CD8-positive, alpha-beta memory T cell (primary cell): ENCODE data around the gene HCFC1R1. TPM values are rescaled to one million over a fixed set of nuclear protein-coding genes. Genes with fewer than 3 reads are reported as not detected.

Experiments used
- CTCF ChIA-PET: fragments of 350-600 bp; sonication (Branson Sonifier 250); formaldehyde crosslinking; loops from one replicate; lab custom pipeline; 2021; ENCODE audit warnings: antibody characterized with exemption; lab: Charles Lee
- POLR2A ChIA-PET: fragments of 350-600 bp; sonication (Branson Sonifier 250); formaldehyde crosslinking; loops from one replicate; lab custom pipeline; 2021; ENCODE audit warnings: antibody characterized with exemption; lab: Charles Lee
- DNase-seq, 5 donors: peaks; one replicate each; pipeline versions ENCODE4 v3.0.0 to v3.0.0-alpha.2; 2020 to 2022; ENCODE audit warnings: mixed read lengths in 1 of 5
- H3K27ac ChIP-seq: one replicate; pipeline ENCODE4 v1.7.0; 2013; ENCODE audit warnings: low read depth, mild to moderate bottlenecking, low read length, moderate library complexity
- H3K27me3 ChIP-seq: 2 replicates; pipeline ENCODE4 v1.7.0; 2013; ENCODE audit warnings: low read length, mild to moderate bottlenecking; ENCODE audit not compliant: insufficient read depth, poor library complexity, severe bottlenecking
- H3K36me3 ChIP-seq: 2 replicates; pipeline ENCODE4 v1.7.0; 2013; ENCODE audit warnings: mild to moderate bottlenecking, low read length, moderate library complexity; ENCODE audit not compliant: insufficient read depth
- H3K4me1 ChIP-seq: 2 replicates; pipeline ENCODE4 v1.7.0; 2013; ENCODE audit warnings: mild to moderate bottlenecking, low read length, moderate library complexity; ENCODE audit not compliant: insufficient read depth
- H3K4me3 ChIP-seq: 2 replicates; pipeline ENCODE4 v1.7.0; 2013; ENCODE audit warnings: mild to moderate bottlenecking, low read length
- H3K9me3 ChIP-seq: 2 replicates; pipeline ENCODE4 v1.7.0; 2013; ENCODE audit warnings: mild to moderate bottlenecking, low read length
- H3K27ac Mint-ChIP-seq, 8 donors: one replicate each; pipeline ENCODE4 v1.8.0; 2020 to 2021; ENCODE audit warnings: mixed read lengths in 8 of 8, mild to moderate bottlenecking in 6 of 8, inconsistent platforms in 3 of 8, moderate library complexity in 3 of 8
- H3K27me3 Mint-ChIP-seq, 2 donors: one replicate each; pipeline ENCODE4 v1.8.0; 2020 to 2021; ENCODE audit warnings: mixed read lengths in 2 of 2, mild to moderate bottlenecking in 1 of 2, moderate library complexity in 1 of 2
- H3K36me3 Mint-ChIP-seq, 3 donors: one replicate each; pipeline ENCODE4 v1.8.0; 2020 to 2021; ENCODE audit warnings: mixed read lengths in 3 of 3, inconsistent platforms in 1 of 3, mild to moderate bottlenecking in 1 of 3
- H3K4me1 Mint-ChIP-seq, 3 donors: one replicate each; pipeline ENCODE4 v1.8.0; 2020 to 2021; ENCODE audit warnings: mixed read lengths in 3 of 3, inconsistent platforms in 1 of 3, mild to moderate bottlenecking in 1 of 3
- H3K4me3 Mint-ChIP-seq, 7 donors: one replicate each; pipeline ENCODE4 v1.8.0; 2020 to 2021; ENCODE audit warnings: mixed read lengths in 7 of 7, mild to moderate bottlenecking in 6 of 7, moderate library complexity in 4 of 7, inconsistent platforms in 2 of 7
- H3K9me3 Mint-ChIP-seq, 5 donors: one replicate each; pipeline ENCODE4 v1.8.0; 2020 to 2022; ENCODE audit warnings: mixed read lengths in 5 of 5, mild to moderate bottlenecking in 3 of 5, moderate library complexity in 2 of 5, inconsistent platforms in 1 of 5
- polyA plus RNA-seq: library from polyadenylated mRNA; unstranded; fragments of 300-500 nt; fragmentation: Illumina TruSeq; gene quantifications from one replicate; pipeline ENCODE4 v1.2.3, GENCODE V29; 2021
- total RNA-seq, 2 experiments: library from RNA; stranded (reverse); gene quantifications; one replicate each; pipeline ENCODE4 v1.2.3, GENCODE V29; 2021

Gene HCFC1R1
- total and polyA plus RNA-seq, 3 experiments from 2014 or later = 23.7 to 26.3 (median 25.6) TPM

- CTCF ChIA-PET = interaction anchor here (1.2 to 10.5 kb wide), 5 partner anchors 9 to 59 kb away, joined by 3 to 99 read pairs (median 7); no protein-coding TSS in a partner anchor
Measured at GRCh38 chr16:3068487-3068886, 44.7 kb upstream of the HCFC1R1 start.

GRCh38 chr16:3066440-3066748 is 42.7 kb upstream of the HCFC1R1 start:
- no peaks in the 10 kb centered on the region for H3K9me3 ChIP-seq
- POLR2A ChIA-PET = interaction anchor here (1.0 to 5.2 kb wide), 7 partner anchors 10 to 92 kb away, joined by 3 to 53 read pairs (median 4); partner anchors contain the start of gene ZSCAN10
- H3K4me3 ChIP-seq = peak overlapping the region; percentile 92
- Mint-ChIP-seq H3K4me1 (peaks cover 57 to 80% (median 73%) of the 10 kb centered on the region in 3 donors), H3K9me3 (peaks cover 0 to 2% (median 0%) of the 10 kb centered on the region in 5 donors), H3K36me3 (peaks cover 18 to 50% (median 30%) of the 10 kb centered on the region in 3 donors), H3K27ac (peak overlapping the region; percentile 88 to 99 (median 96)), H3K27me3 (no peaks in the 10 kb centered on the region), H3K4me3 (peak overlapping the region; percentile 98 to 100 (median 100))
- CTCF ChIA-PET = interaction anchor here (0.7 to 10.5 kb wide), 6 partner anchors 11 to 66 kb away, joined by 3 to 99 read pairs (median 8); no protein-coding TSS in a partner anchor
- H3K36me3 ChIP-seq = peaks cover 19% of the 10 kb centered on the region
- no peaks in the 10 kb centered on the region for H3K27me3 ChIP-seq
- DNase-seq = no peak
- peak overlapping the region; percentile 81 for H3K27ac ChIP-seq
- H3K4me1 ChIP-seq = peaks cover 61% of the 10 kb centered on the region

More at GRCh38 chr16:3068487-3068886, 44.7 kb upstream of the HCFC1R1 start:
- peaks cover 18 to 50% (median 30%) of the 10 kb centered on the region in 3 donors for H3K36me3 Mint-ChIP-seq
- H3K27me3 Mint-ChIP-seq = no peaks in the 10 kb centered on the region
- POLR2A ChIA-PET = interaction anchor here (5.2 kb wide), 1 partner anchor 8 kb away, joined by 53 read pairs; no protein-coding TSS in a partner anchor
- Histone ChIP-seq H3K27me3 (no peaks in the 10 kb centered on the region), H3K27ac (peak overlapping the region; percentile 16), H3K9me3 (no peaks in the 10 kb centered on the region), H3K4me1 (peaks cover 73% of the 10 kb centered on the region), H3K4me3 (peak overlapping the region; percentile 92), H3K36me3 (peaks cover 19% of the 10 kb centered on the region)
- H3K4me3 Mint-ChIP-seq = peak overlapping the region; percentile 98 to 100 (median 100)
- DNase-seq = no peak
- peak overlapping the region; percentile 92 to 99 (median 96) for H3K27ac Mint-ChIP-seq
- peaks cover 65 to 82% (median 79%) of the 10 kb centered on the region in 3 donors for H3K4me1 Mint-ChIP-seq
- H3K9me3 Mint-ChIP-seq = peaks cover 0 to 2% (median 0%) of the 10 kb centered on the region in 5 donors

- Histone ChIP-seq H3K4me1 (peaks cover 56% of the 10 kb centered on the region), H3K4me3 (peak overlapping the region; percentile 92), H3K27ac (peak overlapping the region; percentile 81), H3K27me3 (no peaks in the 10 kb centered on the region), H3K9me3 (no peaks in the 10 kb centered on the region), H3K36me3 (peaks cover 19% of the 10 kb centered on the region)
- POLR2A ChIA-PET = interaction anchor here (1.0 to 5.2 kb wide), 9 partner anchors 11 to 93 kb away, joined by 3 to 53 read pairs (median 5); partner anchors contain the start of gene ZSCAN10
- Mint-ChIP-seq H3K4me1 (peaks cover 52 to 75% (median 68%) of the 10 kb centered on the region in 3 donors), H3K27me3 (no peaks in the 10 kb centered on the region), H3K9me3 (peaks cover 0 to 2% (median 0%) of the 10 kb centered on the region in 5 donors), H3K4me3 (peak overlapping the region; percentile 98 to 100 (median 100)), H3K27ac (peak overlapping the region; percentile 88 to 99 (median 96)), H3K36me3 (peaks cover 18 to 49% (median 30%) of the 10 kb centered on the region in 3 donors)
- DNase-seq = peak in 1 of 5 donors; percentile 52
- CTCF ChIA-PET = interaction anchor here (0.6 to 10.5 kb wide), 14 partner anchors 11 to 97 kb away, joined by 3 to 99 read pairs (median 4); partner anchors contain the start of gene ZSCAN10
Measured at GRCh38 chr16:3065742-3066439, 42.1 kb upstream of the HCFC1R1 start.

- peaks cover 19% of the 10 kb centered on the region for H3K36me3 ChIP-seq
- Mint-ChIP-seq H3K27me3 (no peaks in the 10 kb centered on the region), H3K36me3 (peaks cover 17 to 46% (median 28%) of the 10 kb centered on the region in 3 donors), H3K4me3 (peak within 1 kb of the TSS; percentile 98 to 100 (median 100)), H3K9me3 (peaks cover 0 to 2% (median 0%) of the 10 kb centered on the region in 5 donors), H3K4me1 (peaks cover 49 to 74% (median 68%) of the 10 kb centered on the region in 3 donors), H3K27ac (peak within 1 kb of the TSS; percentile 88 to 99 (median 96))
- peak within 1 kb of the TSS; percentile 81 for H3K27ac ChIP-seq
- CTCF ChIA-PET = interaction anchor here (0.6 to 10.5 kb wide), 13 partner anchors 9 to 98 kb away, joined by 3 to 99 read pairs (median 5); partner anchors contain the start of gene ZSCAN10
- no peaks in the 10 kb centered on the region for H3K27me3 ChIP-seq
- POLR2A ChIA-PET = interaction anchor here (0.9 to 5.2 kb wide), 8 partner anchors 11 to 93 kb away, joined by 3 to 53 read pairs (median 6); partner anchors contain the start of gene ZSCAN10
- peaks cover 54% of the 10 kb centered on the region for H3K4me1 ChIP-seq
- peak; percentile 44 to 74 (median 65) for DNase-seq
- H3K4me3 ChIP-seq = peak within 1 kb of the TSS; percentile 92
- no peaks in the 10 kb centered on the region for H3K9me3 ChIP-seq
Measured at GRCh38 chr16:3065069-3065741, 41.5 kb upstream of the HCFC1R1 start, which contains the start of gene IL32. IL32 (plus strand) TSS chr16:3065640; CDS start chr16:3065812, 172 bp downstream.

DNA sequence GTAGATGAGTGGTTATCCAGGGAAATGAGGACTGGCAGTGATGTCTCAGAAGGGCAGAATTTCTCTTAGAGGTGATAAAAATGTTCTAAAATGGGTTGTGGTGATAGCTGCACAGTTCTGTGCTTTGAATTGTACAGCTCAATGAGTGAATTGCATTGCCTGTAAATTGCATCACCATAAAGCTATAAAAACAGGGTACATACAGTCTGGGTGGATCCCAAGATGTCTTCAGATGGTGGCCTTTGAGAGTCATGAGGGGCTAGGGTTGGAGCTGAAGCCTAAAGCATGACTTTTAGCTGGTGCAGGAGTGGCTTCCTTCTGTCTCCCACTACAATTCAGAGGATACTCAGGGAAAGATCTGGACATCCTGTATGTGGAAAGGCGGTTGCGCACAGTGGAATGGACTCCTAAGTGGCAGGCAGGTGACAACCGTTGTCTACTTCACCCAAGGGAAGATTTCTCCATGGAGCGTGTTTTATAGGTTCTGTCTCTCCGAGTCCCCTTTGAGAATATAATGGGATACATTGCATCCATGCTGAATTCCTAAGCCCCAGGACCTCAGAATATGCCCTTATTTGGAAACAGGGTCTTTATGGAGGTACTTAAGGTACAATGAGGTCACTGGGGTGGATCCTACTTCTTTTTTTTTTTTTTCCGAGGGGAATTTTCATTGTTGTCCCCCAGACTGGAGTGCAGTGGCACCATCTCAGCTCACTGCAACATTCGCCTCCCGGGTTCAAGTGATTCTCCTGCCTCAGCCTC is 40.1 kb upstream of the HCFC1R1 start:
- peaks cover 13% of the 10 kb centered on the region for H3K36me3 ChIP-seq
- H3K4me1 Mint-ChIP-seq = peaks cover 43 to 71% (median 63%) of the 10 kb centered on the region in 3 donors
- CTCF ChIA-PET = interaction anchor here (1.0 to 10.5 kb wide), 5 partner anchors 13 to 68 kb away, joined by 3 to 99 read pairs (median 3); no protein-coding TSS in a partner anchor
- peaks cover 51% of the 10 kb centered on the region for H3K4me1 ChIP-seq
- peaks cover 0 to 2% (median 0%) of the 10 kb centered on the region in 5 donors for H3K9me3 Mint-ChIP-seq
- POLR2A ChIA-PET = interaction anchor here (0.6 to 5.2 kb wide), 4 partner anchors 13 to 66 kb away, joined by 3 to 53 read pairs (median 4); no protein-coding TSS in a partner anchor
- peak overlapping the region; percentile 88 to 99 (median 95) for H3K27ac Mint-ChIP-seq
- peak overlapping the region; percentile 98 to 100 (median 100) for H3K4me3 Mint-ChIP-seq
- H3K36me3 Mint-ChIP-seq = peaks cover 10 to 38% (median 19%) of the 10 kb centered on the region in 3 donors
- DNase-seq = no peak
- H3K27ac ChIP-seq = no peak overlapping the region
- no peaks in the 10 kb centered on the region for H3K27me3 ChIP-seq
- H3K4me3 ChIP-seq = no peak overlapping the region
- no peaks in the 10 kb centered on the region for H3K9me3 ChIP-seq
- H3K27me3 Mint-ChIP-seq = no peaks in the 10 kb centered on the region

GRCh38 chr16:3062553-3062952 is 38.8 kb upstream of the HCFC1R1 start:
- peaks cover 7 to 28% (median 11%) of the 10 kb centered on the region in 3 donors for H3K36me3 Mint-ChIP-seq
- Histone ChIP-seq H3K4me3 (no peak overlapping the region), H3K4me1 (peaks cover 43% of the 10 kb centered on the region), H3K9me3 (no peaks in the 10 kb centered on the region), H3K27ac (no peak overlapping the region), H3K36me3 (peaks cover under 1% of the 10 kb centered on the region), H3K27me3 (no peaks in the 10 kb centered on the region)
- H3K4me3 Mint-ChIP-seq = peak overlapping the region in 3 of 7 donors; percentile 12 to 100 (median 40)
- peaks cover 40 to 67% (median 55%) of the 10 kb centered on the region in 3 donors for H3K4me1 Mint-ChIP-seq
- DNase-seq = no peak
- peaks cover 0 to 2% (median 0%) of the 10 kb centered on the region in 5 donors for H3K9me3 Mint-ChIP-seq
- H3K27ac Mint-ChIP-seq = peak overlapping the region; percentile 29 to 99 (median 95)
- H3K27me3 Mint-ChIP-seq = no peaks in the 10 kb centered on the region
- POLR2A ChIA-PET = no interaction called here
- CTCF ChIA-PET = interaction anchor here (10.5 kb wide), 1 partner anchor 65 kb away, joined by 99 read pairs; no protein-coding TSS in a partner anchor
